HCT116 (cell line): ENCODE measurements around the gene TIAM2. TPM values are rescaled to one million over a fixed set of nuclear protein-coding genes. Genes with fewer than 3 reads are reported as not detected.

Experiments
- ATAC-seq: fragments of 200-7000 bp; cut with Tn5 transposase; 2 replicates; pipeline ENCODE4 v1.9.1; 2020; ENCODE audit warnings: mild to moderate bottlenecking, moderate library complexity
- BruUV-seq: library from RNA; stranded (reverse); fragments of 400-500 nt; replicated peaks from 2 replicates; lab custom pipeline; 2021; lab: Mats Ljungman, UMichigan
- CTCF ChIA-PET: fragments of 300-600 bp; sonication (Branson Sonifier 250); formaldehyde crosslinking; loops from one replicate; lab custom pipeline; 2021; ENCODE audit warnings: antibody characterized with exemption; lab: Charles Lee
- POLR2A ChIA-PET: fragments of 300-600, 350-600 bp; sonication (Branson Sonifier 250); formaldehyde crosslinking; loops from one replicate; lab custom pipeline; 2021; ENCODE audit warnings: antibody characterized with exemption; lab: Charles Lee
- RAD21 ChIA-PET, 2 experiments: fragments of 300-600 bp; sonication (Branson Sonifier 250); formaldehyde crosslinking; loops; one replicate each; lab custom pipeline; 2023; ENCODE audit warnings: low total read pairs in 2 of 2; ENCODE audit not compliant: uncharacterized antibody in 2 of 2, unreplicated experiment in 2 of 2, low non-redundant PET in 1 of 2; lab: Charles Lee
- DNase-seq: peaks from one replicate; pipeline ENCODE4 v3.0.0-alpha.2; 2010; ENCODE audit warnings: low read depth, low spot score
- H2AFZ ChIP-seq: fragments of 200-600 bp; shearing (Covaris generic), sonication (generic); 2 replicates; pipeline ENCODE4 v1.6.1; 2017; ENCODE audit warnings: low read depth, mixed run types, mixed read lengths, antibody characterized with exemption, low read length; ENCODE audit not compliant: poor library complexity, severe bottlenecking
- H3K27ac ChIP-seq: 2 replicates; pipeline ENCODE4 v1.5.1; 2012; ENCODE audit warnings: low read depth, low read length
- H3K27me3 ChIP-seq: fragments of 200-600 bp; sonication (generic); 2 replicates; pipeline ENCODE4 v1.6.1; 2016; ENCODE audit warnings: mixed run types, low read length, mixed read lengths; ENCODE audit not compliant: insufficient read depth
- H3K36me3 ChIP-seq, 2 experiments: fragments of 200-500 bp in 1 of 2; fragments of 200-600 bp in 1 of 2; sonication (Bioruptor generic) in 1 of 2; sonication (generic) in 1 of 2; 2 replicates each; pipeline versions ENCODE4 v1.5.1 to v1.6.1; 2014 to 2016; ENCODE audit warnings: low read length in 2 of 2, inconsistent platforms in 1 of 2, mixed read lengths in 1 of 2, mixed run types in 1 of 2; ENCODE audit not compliant: insufficient read depth in 2 of 2, control insufficient read depth in 1 of 2
- H3K4me1 ChIP-seq, 2 experiments: fragments of 200-600 bp in 1 of 2; sonication (generic) in 1 of 2; 2 replicates each; pipeline versions ENCODE4 v1.5.1 to v1.6.1; 2012 to 2017; ENCODE audit warnings: low read length in 2 of 2, inconsistent platforms in 1 of 2, mild to moderate bottlenecking in 1 of 2, mixed read lengths in 1 of 2, mixed run types in 1 of 2, moderate library complexity in 1 of 2; ENCODE audit not compliant: insufficient read depth in 2 of 2, control insufficient read depth in 1 of 2
- H3K4me2 ChIP-seq: fragments of 200-600 bp; sonication (generic); 2 replicates; pipeline ENCODE4 v1.6.1; 2017; ENCODE audit warnings: mixed run types, low read length, mixed read lengths
- H3K4me3 ChIP-seq, 2 experiments: fragments of 200-600 bp in 1 of 2; sonication (generic) in 1 of 2; replicated peaks in 1 of 2; 2 replicates each; pipeline ENCODE4 v1.5.1; 2011 to 2016; ENCODE audit warnings: low read length in 2 of 2, control low read depth in 1 of 2, low read depth in 1 of 2, mild to moderate bottlenecking in 1 of 2, mixed read lengths in 1 of 2, mixed run types in 1 of 2
- H3K79me2 ChIP-seq: fragments of 200-600 bp; sonication (generic); 2 replicates; pipeline ENCODE4 v1.6.1; 2017; ENCODE audit warnings: mild to moderate bottlenecking, mixed run types, low read length, moderate library complexity, mixed read lengths; ENCODE audit not compliant: insufficient read depth
- H3K9ac ChIP-seq: fragments of 200-600 bp; sonication (generic); 2 replicates; pipeline ENCODE4 v1.6.1; 2016; ENCODE audit warnings: low read length, mixed read lengths
- H3K9me2 ChIP-seq: fragments of 200-600 bp; sonication (generic), shearing (Covaris generic); 2 replicates; pipeline ENCODE4 v1.6.1; 2017; ENCODE audit warnings: mixed run types, mild to moderate bottlenecking, moderate library complexity; ENCODE audit not compliant: insufficient read depth
- H3K9me3 ChIP-seq, 2 experiments: fragments of 200-500 bp in 1 of 2; fragments of 200-600 bp in 1 of 2; sonication (Bioruptor generic) in 1 of 2; sonication (generic) in 1 of 2; 2 replicates each; pipeline ENCODE4 v1.6.1; 2014 to 2017; ENCODE audit warnings: low read length in 2 of 2, mixed read lengths in 2 of 2, inconsistent platforms in 1 of 2, low read depth in 1 of 2, mild to moderate bottlenecking in 1 of 2, mixed run types in 1 of 2, moderate library complexity in 1 of 2; ENCODE audit not compliant: control insufficient read depth in 1 of 2, insufficient read depth in 1 of 2
- H4K20me1 ChIP-seq: fragments of 200-600 bp; sonication (generic), shearing (Covaris generic); 2 replicates; pipeline ENCODE4 v1.6.1; 2017; ENCODE audit warnings: mixed run types, mild to moderate bottlenecking, moderate library complexity; ENCODE audit not compliant: insufficient read depth
- CEBPB ChIP-seq: IDR thresholded peaks from 2 replicates; pipeline ENCODE4 v1.6.1; 2012; ENCODE audit warnings: low read depth
- CTCF ChIP-seq, 3 experiments: fragments of 200-600 bp in 1 of 3; sonication (generic) in 1 of 3; IDR thresholded peaks in 2 of 3; conservative IDR thresholded peaks in 1 of 3; 2 replicates each; pipeline ENCODE4 v1.5.1; 2012 to 2017; ENCODE audit warnings: low read depth in 2 of 3, low read length in 2 of 3, antibody characterized with exemption in 1 of 3, borderline replicate concordance in 1 of 3, control low read depth in 1 of 3, mild to moderate bottlenecking in 1 of 3, mixed read lengths in 1 of 3, mixed run types in 1 of 3, moderate library complexity in 1 of 3; ENCODE audit not compliant: insufficient read depth in 1 of 3
- JUND ChIP-seq: IDR thresholded peaks from 2 replicates; pipeline ENCODE4 v1.6.1; 2012
- POLR2A ChIP-seq: IDR thresholded peaks from 2 replicates; pipeline ENCODE4 v1.7.0; 2011; ENCODE audit warnings: borderline replicate concordance; ENCODE audit not compliant: insufficient read depth, insufficient read length; ENCODE audit errors: extremely low read depth
- RAD21 ChIP-seq: IDR thresholded peaks from 2 replicates; pipeline ENCODE4 v1.6.1; 2012; ENCODE audit warnings: low read depth, mild to moderate bottlenecking
- REST ChIP-seq: IDR thresholded peaks from 2 replicates; pipeline ENCODE4 v1.6.1; 2012; ENCODE audit warnings: low read depth
- SRF ChIP-seq: IDR thresholded peaks from 2 replicates; pipeline ENCODE4 v1.6.1; 2012; ENCODE audit warnings: low read depth
- TCF7L2 ChIP-seq: IDR thresholded peaks from 2 replicates; pipeline ENCODE4 v1.7.0; 2011; ENCODE audit warnings: borderline replicate concordance, inconsistent platforms; ENCODE audit not compliant: insufficient read depth, insufficient read length; ENCODE audit errors: extremely low read depth
- ZBTB33 ChIP-seq: IDR thresholded peaks from 2 replicates; pipeline ENCODE4 v1.6.1; 2011; ENCODE audit warnings: mild to moderate bottlenecking, low read length, moderate library complexity; ENCODE audit not compliant: insufficient replicate concordance; ENCODE audit errors: extremely low read depth
- ZFX ChIP-seq: fragments of 450-650 bp; IDR thresholded peaks from 2 replicates; pipeline ENCODE4 v1.6.1; 2017
- ZNF274 ChIP-seq: fragments of 200-500 bp; sonication (Bioruptor generic); IDR thresholded peaks from 2 replicates; pipeline ENCODE4 v1.6.1; 2014; ENCODE audit warnings: mild to moderate bottlenecking, low read depth, low read length, inconsistent platforms
- intact Hi-C: fragments of 100-400 bp; cut with micrococcal nuclease; formaldehyde crosslinking; loops from 2 replicates; pipeline ENCODE4 v1.10.0; 2022
- total RNA-seq: library from RNA; stranded (reverse); gene quantifications from one replicate; pipeline ENCODE4 v1.2.1, GENCODE V29; 2021; ENCODE audit not compliant: unreplicated experiment

Gene TIAM2
- total RNA-seq, 1 experiment from 2014 or later: 9.4 TPM

- no peak for TF ChIP-seq SRF
- no peak for TF ChIP-seq REST
Measured at GRCh38 chr6:154996841-154997311, 1.8 kb downstream of the TIAM2 start (continued).

GRCh38 chr6:154998855-154999254 is 3.7 kb downstream of the TIAM2 start:
- no peaks in the 10 kb centered on the region for H3K36me3 ChIP-seq
- no peak overlapping the region for H3K27ac ChIP-seq
- H3K9me2 ChIP-seq: no peaks in the 10 kb centered on the region
- no TSS peak for BruUV-seq
- H3K9me3 ChIP-seq: no peaks in the 10 kb centered on the region
- H3K27me3 ChIP-seq: no peaks in the 10 kb centered on the region
- H3K4me3 ChIP-seq: no peak overlapping the region
- TF ChIP-seq ZFX (no peak), CEBPB (no peak)
- peaks cover 7 to 10% of the 10 kb centered on the region in 2 experiments; a peak in 3 of 4 replicates for H3K4me1 ChIP-seq
- no peak overlapping the region for H2AFZ ChIP-seq
- no peaks in the 10 kb centered on the region for H4K20me1 ChIP-seq
- ATAC-seq (no peak), DNase-seq (no peak)
- intact Hi-C loops: no loop called here
- H3K79me2 ChIP-seq: no peaks in the 10 kb centered on the region
- ChIA-PET POLR2A (interaction anchor here (0.5 kb wide), 1 partner anchor 12 kb away, joined by 3 read pairs; no protein-coding TSS in a partner anchor), CTCF (no interaction called here), RAD21 (no interaction called here)
- no peak overlapping the region for H3K4me2 ChIP-seq
- no peak overlapping the region for H3K9ac ChIP-seq

GRCh38 chr6:155001482-155001881 is 6.4 kb downstream of the TIAM2 start:
- Histone ChIP-seq H3K4me1 (peaks cover 3 to 6% of the 10 kb centered on the region in 2 experiments; a peak in 2 of 4 replicates), H3K4me3 (no peak overlapping the region), H3K9me3 (no peaks in the 10 kb centered on the region), H3K27me3 (no peaks in the 10 kb centered on the region), H3K79me2 (no peaks in the 10 kb centered on the region), H3K27ac (no peak overlapping the region), H4K20me1 (no peaks in the 10 kb centered on the region), H3K4me2 (no peak overlapping the region), H2AFZ (no peak overlapping the region), H3K9me2 (no peaks in the 10 kb centered on the region), H3K36me3 (no peaks in the 10 kb centered on the region), H3K9ac (no peak overlapping the region)
- CTCF ChIA-PET: no interaction called here
- ATAC-seq (no peak), DNase-seq (no peak)
- intact Hi-C loops: no loop called here
- RAD21 ChIA-PET: no interaction called here
- no TSS peak for BruUV-seq
- POLR2A ChIA-PET: no interaction called here
- no peak for TF ChIP-seq RAD21
- no peak for TF ChIP-seq JUND
- no peak for TF ChIP-seq CTCF (IDR thresholded peaks at IDR 0.05 in 2 of 3, conservative IDR thresholded peaks at IDR 0.05 in 1 of 3; ENCODE audit: borderline replicate concordance in 1 of 3, insufficient read depth in 1 of 3, low read depth in 2 of 3, low read length in 2 of 3)
- no peak for TF ChIP-seq ZBTB33
- TF ChIP-seq TCF7L2: no peak
- TF ChIP-seq ZNF274: no peak
- no peak for TF ChIP-seq POLR2A
